Progenitor cell of endocrine pancreas (in vitro differentiated cells): ENCODE measurements around the gene PLAGL1. TPM values are rescaled to one million over a fixed set of nuclear protein-coding genes. Genes with fewer than 3 reads are reported as not detected.

Source experiments
- DNase-seq: peaks from one replicate; pipeline ENCODE4 v3.0.0; 2021; ENCODE audit warnings: low spot score; ENCODE audit not compliant: unreplicated experiment
- H3K27ac Mint-ChIP-seq: 2 replicates; pipeline ENCODE4 v1.8.0; 2021; ENCODE audit warnings: mild to moderate bottlenecking, moderate library complexity, mixed read lengths
- H3K27me3 Mint-ChIP-seq: 2 replicates; pipeline ENCODE4 v1.8.0; 2021; ENCODE audit warnings: mixed read lengths
- H3K36me3 Mint-ChIP-seq: 2 replicates; pipeline ENCODE4 v1.8.0; 2022; ENCODE audit warnings: mixed read lengths; ENCODE audit not compliant: insufficient read depth
- H3K4me1 Mint-ChIP-seq: 2 replicates; pipeline ENCODE4 v1.8.0; 2021; ENCODE audit warnings: low read depth, mixed read lengths
- H3K4me3 Mint-ChIP-seq: 2 replicates; pipeline ENCODE4 v1.8.0; 2021; ENCODE audit warnings: low read depth, mild to moderate bottlenecking, moderate library complexity, mixed read lengths
- H3K9me3 Mint-ChIP-seq: 2 replicates; pipeline ENCODE4 v1.8.0; 2021; ENCODE audit warnings: low read depth, mixed read lengths
- total RNA-seq: library from RNA; stranded (reverse); gene quantifications from 2 replicates; pipeline ENCODE4 v1.2.1, GENCODE V29; 2021
- TF ChIP-seq, protein P1 (sequence below): fragments of 200-600 bp; sonication (generic); IDR thresholded peaks from one replicate; pipeline ENCODE4 v1.5.0; 2021; ENCODE audit warnings: antibody characterized with exemption, mild to moderate bottlenecking; ENCODE audit not compliant: unreplicated experiment

The PLAGL1 gene
- total RNA-seq, 1 donor from 2014 or later: 23.7 TPM

- H3K36me3 Mint-ChIP-seq: peaks cover 1% of the 10 kb centered on the region
- H3K9me3 Mint-ChIP-seq: peaks cover 26% of the 10 kb centered on the region
- TF ChIP-seq, protein P1, sequence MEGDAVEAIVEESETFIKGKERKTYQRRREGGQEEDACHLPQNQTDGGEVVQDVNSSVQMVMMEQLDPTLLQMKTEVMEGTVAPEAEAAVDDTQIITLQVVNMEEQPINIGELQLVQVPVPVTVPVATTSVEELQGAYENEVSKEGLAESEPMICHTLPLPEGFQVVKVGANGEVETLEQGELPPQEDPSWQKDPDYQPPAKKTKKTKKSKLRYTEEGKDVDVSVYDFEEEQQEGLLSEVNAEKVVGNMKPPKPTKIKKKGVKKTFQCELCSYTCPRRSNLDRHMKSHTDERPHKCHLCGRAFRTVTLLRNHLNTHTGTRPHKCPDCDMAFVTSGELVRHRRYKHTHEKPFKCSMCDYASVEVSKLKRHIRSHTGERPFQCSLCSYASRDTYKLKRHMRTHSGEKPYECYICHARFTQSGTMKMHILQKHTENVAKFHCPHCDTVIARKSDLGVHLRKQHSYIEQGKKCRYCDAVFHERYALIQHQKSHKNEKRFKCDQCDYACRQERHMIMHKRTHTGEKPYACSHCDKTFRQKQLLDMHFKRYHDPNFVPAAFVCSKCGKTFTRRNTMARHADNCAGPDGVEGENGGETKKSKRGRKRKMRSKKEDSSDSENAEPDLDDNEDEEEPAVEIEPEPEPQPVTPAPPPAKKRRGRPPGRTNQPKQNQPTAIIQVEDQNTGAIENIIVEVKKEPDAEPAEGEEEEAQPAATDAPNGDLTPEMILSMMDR: no peak
- H3K27ac Mint-ChIP-seq: no peak overlapping the region
- no peaks in the 10 kb centered on the region for H3K27me3 Mint-ChIP-seq
- no peak overlapping the region for H3K4me3 Mint-ChIP-seq
- no peaks in the 10 kb centered on the region for H3K4me1 Mint-ChIP-seq
- no peak for DNase-seq
Measured at GRCh38 chr6:143912671-143913070, 95.4 kb downstream of the PLAGL1 start.

DNA sequence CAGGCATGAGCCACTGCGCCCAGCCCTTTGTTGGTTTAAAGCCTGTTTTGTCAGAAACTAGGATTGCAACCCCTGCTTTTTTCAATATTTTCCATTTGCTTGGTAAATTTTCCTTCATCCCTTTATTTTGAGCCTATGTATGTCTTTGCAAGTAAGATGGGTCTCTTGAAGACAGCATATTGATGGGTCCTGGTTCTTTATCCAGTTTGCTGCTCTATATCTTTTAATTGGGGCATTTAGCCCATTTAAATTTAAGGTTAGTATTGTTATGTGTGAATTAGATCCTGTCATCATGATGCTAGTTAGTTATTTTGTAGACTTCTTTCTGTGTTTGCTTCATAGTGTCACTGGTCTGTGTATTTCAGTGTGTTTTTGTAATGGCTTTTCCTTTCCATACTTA, 97.0 kb downstream of the PLAGL1 start:
- TF ChIP-seq, protein P1: no peak
- H3K4me3 Mint-ChIP-seq: no peak overlapping the region
- H3K27me3 Mint-ChIP-seq: no peaks in the 10 kb centered on the region
- peaks cover 26% of the 10 kb centered on the region for H3K9me3 Mint-ChIP-seq
- peaks cover 1% of the 10 kb centered on the region for H3K36me3 Mint-ChIP-seq
- H3K4me1 Mint-ChIP-seq: no peaks in the 10 kb centered on the region
- no peak overlapping the region for H3K27ac Mint-ChIP-seq
- no peak for DNase-seq

DNA sequence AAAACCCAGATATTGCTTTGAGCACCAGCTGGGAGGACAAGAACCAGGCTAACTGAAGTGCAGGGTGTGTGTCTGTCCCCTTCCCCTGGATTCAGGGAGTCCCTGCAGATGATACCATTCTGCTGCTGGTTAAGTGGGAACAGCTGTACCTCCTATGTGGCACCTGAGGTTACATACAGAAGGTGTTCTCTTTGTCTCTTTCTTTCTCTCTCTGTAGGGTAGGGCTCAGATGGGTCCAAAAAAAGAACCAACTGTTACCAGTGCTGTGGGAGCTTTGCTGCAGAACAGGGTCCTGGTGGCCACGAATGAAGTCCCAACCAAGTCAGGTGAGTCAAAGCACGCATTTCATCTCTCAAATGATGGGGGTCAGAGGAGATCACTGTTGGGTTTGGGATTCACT, 105.2 kb downstream of the PLAGL1 start:
- TF ChIP-seq, protein P1: no peak
- no peaks in the 10 kb centered on the region for H3K9me3 Mint-ChIP-seq
- no peak overlapping the region for H3K4me3 Mint-ChIP-seq
- no peak for DNase-seq
- H3K27ac Mint-ChIP-seq: no peak overlapping the region
- no peaks in the 10 kb centered on the region for H3K27me3 Mint-ChIP-seq
- H3K4me1 Mint-ChIP-seq: peaks cover 2% of the 10 kb centered on the region
- no peaks in the 10 kb centered on the region for H3K36me3 Mint-ChIP-seq

- Mint-ChIP-seq H3K27ac (no peak overlapping the region), H3K36me3 (no peaks in the 10 kb centered on the region), H3K9me3 (no peaks in the 10 kb centered on the region), H3K4me1 (peaks cover 2% of the 10 kb centered on the region), H3K4me3 (no peak overlapping the region), H3K27me3 (no peaks in the 10 kb centered on the region)
- DNase-seq: no peak
- TF ChIP-seq, protein P1: no peak
Measured at GRCh38 chr6:143901885-143902750, 105.9 kb downstream of the PLAGL1 start.

- H3K9me3 Mint-ChIP-seq: no peaks in the 10 kb centered on the region
- TF ChIP-seq, protein P1: no peak
- peaks cover 8% of the 10 kb centered on the region for H3K4me1 Mint-ChIP-seq
- no peak for DNase-seq
- no peak overlapping the region for H3K4me3 Mint-ChIP-seq
- no peaks in the 10 kb centered on the region for H3K36me3 Mint-ChIP-seq
- no peak overlapping the region for H3K27ac Mint-ChIP-seq
- H3K27me3 Mint-ChIP-seq: no peaks in the 10 kb centered on the region
Measured at GRCh38 chr6:143900358-143900757, 107.7 kb downstream of the PLAGL1 start.
